ENCODE measurements around the gene OSBPL9.

- TF ChIP-seq POLR2AphosphoS5 (IDR thresholded peaks at IDR 0.05) (no peak), CTCF (IDR thresholded peaks at IDR 0.05) (no peak), EP300 (IDR thresholded peaks at IDR 0.05) (no peak), POLR2A (IDR thresholded peaks at IDR 0.05) (no peak)
Measured at GRCh38 chr1:51819810-51820209, 202.9 kb downstream of the OSBPL9 start.
